DOHH2 (cell line): Measurements from ENCODE around the gene ANG.

Experiments used
- CTCF ChIP-seq: fragments of 200-600 bp; sonication (generic); IDR thresholded peaks from one replicate; pipeline ENCODE4 v1.5.1; 2014; ENCODE audit warnings: antibody characterized with exemption, mild to moderate bottlenecking, low read depth, low read length; ENCODE audit not compliant: poor library complexity, severe bottlenecking
- EZH2phosphoT487 ChIP-seq: fragments of 200-600 bp; sonication (generic); IDR thresholded peaks from 2 replicates; pipeline ENCODE4 v1.6.1; 2017; ENCODE audit warnings: borderline replicate concordance, mild to moderate bottlenecking, antibody characterized with exemption, low read length, moderate library complexity, mixed read lengths

GRCh38 chr14:20706657-20707355, 18.2 kb downstream of the ANG start:
- TF ChIP-seq CTCF (no peak), EZH2phosphoT487 (no peak)
